DMS 273 (cell line): ENCODE data around the gene RGMB.
A peak's percentile ranks its signal among the peaks of the same experiment; 100 is the strongest.

ENCODE experiments used
- DNase-seq: peaks from one replicate; lab custom pipeline; 2025; ENCODE audit not compliant: unreplicated experiment; lab: John Stamatoyannopoulos, UW

RGMB gene

DNA sequence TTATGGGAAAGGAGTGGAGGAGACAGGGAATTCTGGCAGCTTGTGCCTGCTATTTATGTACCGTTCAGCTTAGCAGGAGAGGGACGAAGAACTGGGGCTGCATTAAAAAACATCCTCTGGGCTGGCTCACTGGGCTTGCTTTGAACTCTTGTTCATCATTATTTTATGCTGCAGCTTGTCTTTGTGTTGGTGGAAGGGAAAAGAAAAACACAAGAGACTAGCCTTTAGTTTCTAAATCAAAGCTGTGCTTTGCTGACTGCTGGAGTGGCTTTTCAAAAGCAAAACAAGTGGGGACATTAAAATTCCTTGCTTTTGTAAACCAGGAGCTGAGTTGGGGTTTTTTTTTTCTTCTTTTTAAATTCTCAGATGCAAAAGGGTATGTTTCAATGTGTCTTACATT, 5.9 kb upstream of the RGMB start:
- no peak for DNase-seq

DNA sequence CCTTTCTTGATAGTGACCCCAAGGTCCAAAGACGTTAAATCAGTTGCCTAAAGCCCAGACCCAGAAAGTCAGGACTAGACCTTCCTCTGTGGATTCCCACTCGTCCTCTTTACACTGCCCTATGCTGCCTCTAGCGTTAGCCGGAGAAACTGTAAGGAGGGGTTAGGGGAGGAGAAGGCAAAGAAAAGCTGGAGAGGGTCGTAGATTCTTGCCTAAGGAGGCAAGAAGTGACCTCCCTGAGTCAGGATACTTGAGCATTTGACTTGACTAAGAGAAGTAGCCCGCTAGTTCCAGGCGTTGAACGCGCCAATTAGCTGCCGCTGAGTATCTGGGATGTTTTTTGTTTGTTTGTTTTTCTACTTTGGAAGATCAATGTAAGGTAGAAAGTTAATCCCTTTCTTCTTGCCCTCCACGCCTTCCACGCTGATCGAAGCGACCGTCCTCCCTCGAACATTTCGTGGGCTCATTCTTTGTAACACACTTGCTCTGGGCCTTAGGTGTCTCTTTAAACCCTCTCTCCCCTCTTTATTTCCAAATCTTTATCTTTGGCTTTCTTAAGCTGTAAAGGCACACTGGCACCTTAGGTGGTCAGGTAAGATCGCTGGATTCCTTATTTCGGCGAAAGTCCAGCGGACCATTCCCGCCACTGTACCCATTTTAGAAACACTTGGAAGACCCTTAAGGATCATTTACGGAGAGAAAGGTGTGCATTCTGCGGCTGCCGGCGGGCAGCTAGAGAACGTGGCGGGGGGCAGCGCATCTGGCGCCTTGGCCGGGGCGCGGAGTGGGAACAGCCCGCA, 5.1 kb upstream of the RGMB start:
- peak; percentile 80 for DNase-seq

DNA sequence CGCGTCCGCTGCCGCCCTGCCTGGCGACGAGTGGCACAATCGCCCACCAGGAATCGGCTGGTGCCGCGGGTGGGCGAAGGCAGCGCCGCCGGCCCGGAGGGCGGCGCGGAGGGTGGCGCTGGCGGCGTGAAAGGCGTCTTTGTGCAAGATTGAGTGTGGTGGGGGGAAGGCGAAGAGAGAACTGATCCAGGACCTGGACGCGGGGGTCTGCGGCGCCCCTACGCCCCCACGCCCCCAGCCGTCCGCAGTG, 4.6 kb upstream of the RGMB start:
- peak; percentile 69 for DNase-seq

DNA sequence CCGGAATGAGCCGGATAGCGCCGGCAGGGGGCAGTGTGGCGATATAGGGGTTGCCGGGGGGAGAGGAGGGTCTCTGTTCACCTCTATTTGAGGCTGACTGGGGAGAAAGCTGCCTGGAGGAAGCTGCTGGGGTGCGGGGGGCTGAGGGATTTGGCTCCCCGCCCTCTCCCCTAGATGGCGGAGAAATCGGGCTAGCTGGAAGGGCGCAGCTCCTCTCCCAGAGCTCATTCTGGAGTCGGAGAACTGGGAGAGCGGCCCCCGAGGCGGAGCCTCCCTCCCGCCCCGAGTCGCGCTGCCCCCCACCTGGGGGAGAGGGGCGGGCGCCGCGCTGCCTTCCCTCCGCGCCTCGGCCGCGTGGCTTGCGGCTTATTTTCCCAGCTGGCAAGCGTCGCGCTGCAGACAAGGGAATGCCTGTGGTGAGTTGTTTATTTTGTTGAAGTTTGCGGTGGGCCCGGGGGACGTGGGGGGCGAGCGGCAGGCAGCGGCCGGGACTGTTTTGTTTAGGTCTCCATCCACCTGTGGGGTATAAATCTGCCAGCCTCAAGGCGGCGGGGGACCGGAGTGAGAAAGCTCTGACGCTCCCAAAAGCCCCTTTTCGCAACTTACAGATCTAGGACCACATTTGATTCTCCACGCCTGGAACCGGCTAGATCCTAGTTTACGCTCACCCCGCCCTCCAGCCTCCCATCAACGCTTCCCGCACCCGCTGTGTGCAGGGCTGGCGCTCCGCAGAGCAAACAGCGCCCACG, 4.1 kb upstream of the RGMB start:
- peak; percentile 81 for DNase-seq

DNA sequence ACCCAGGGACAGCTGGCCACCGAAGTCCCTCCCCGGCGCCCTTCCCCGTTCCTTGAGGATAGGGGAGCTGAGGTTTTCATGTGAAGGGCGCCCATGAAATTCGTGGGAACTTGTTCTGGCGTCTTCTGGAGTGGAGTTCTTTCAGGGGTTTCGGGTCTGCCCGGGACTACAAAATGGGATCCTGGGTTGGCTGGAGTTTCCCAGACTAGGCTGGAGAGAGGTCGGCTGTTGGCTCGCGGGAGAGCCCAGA, 3.6 kb upstream of the RGMB start:
- DNase-seq: no peak

DNA sequence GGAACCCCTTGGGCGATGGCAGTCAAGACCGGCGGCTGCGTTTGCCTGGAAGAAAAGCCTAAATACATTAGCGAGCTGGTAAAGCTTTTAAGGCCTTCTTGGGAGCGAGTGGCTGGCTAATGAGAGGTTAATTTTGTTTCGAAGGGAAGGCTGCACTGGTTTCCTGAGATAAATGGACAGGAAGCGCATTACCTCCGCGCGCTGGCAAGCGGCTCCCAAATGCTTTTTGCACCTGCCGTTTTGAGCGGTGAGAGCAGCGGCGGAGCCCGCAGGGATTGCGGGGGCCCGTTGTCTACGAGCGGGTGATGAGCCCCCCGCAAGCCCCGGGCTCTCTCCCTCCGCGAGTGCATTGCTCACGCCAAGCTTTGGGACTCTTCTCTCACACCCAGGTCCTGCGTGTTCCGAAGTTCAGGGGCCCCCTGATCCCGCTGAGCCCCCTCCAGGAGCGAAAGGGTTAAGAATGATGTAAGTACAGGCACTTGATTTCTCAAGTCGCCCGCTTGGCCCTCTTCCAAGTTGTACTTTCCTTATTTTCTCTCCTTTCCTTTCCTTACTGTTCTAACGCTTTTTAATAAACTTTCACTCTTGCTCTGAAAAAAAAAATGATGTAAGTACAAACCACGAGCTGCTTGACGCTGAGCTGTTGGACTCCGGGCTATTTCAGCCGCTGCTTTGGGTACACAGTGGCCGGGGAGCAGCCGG, 3.1 kb upstream of the RGMB start:
- peak; percentile 78 for DNase-seq

DNA sequence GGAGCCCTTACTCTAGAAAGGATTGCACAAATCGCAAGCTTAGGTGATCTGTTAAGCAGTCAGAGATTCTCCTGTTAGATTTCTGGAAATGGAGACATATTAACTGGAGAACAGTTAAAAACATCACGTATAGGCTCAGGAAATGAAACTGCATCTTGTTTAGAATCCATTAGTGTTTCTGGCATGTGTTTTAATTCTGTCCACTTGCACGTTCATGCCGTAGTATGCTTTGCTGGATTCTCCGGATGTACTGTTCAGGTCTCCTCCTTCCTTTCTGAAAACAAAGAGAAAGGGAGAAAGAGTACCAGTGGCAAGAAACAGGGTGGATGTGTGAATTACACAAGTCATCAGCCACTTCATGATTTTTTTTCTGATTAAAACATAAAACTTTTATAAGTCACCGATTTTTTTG, 2.5 kb upstream of the RGMB start:
- DNase-seq: peak; percentile 63

DNA sequence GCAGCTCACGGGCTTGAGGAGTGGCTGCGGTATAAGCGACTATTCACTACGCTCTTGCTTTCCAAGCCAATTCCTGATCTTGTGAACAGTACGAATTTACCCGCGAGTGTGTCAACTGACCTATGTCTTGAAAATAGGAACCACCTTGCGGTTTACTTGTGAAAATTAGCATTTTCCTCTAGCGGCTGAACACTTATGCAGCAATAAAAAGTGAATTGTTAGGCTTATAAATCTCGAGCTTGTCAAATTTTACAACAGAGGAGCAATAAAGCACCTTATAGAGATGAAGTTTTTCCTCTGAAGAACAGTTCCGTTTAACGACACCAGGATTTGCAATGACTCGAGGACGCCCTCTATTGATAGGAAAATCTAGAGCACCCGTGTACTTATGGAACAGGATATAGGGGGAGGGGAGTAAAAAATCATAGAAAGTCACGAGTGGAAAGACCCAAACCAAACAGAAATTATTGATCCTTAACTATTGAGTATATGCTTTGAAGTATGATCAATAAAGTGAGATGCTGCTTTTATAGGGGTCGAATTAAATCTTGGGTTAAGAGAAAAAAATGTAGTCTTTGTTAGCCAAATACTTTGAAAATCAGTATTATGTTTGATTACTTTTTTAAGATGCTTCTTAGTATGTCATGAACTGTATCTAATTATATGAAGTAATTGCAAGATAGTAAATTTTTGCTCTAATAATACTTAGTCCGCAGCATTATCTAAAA, 1.9 kb upstream of the RGMB start:
- DNase-seq: peak; percentile 93

DNA sequence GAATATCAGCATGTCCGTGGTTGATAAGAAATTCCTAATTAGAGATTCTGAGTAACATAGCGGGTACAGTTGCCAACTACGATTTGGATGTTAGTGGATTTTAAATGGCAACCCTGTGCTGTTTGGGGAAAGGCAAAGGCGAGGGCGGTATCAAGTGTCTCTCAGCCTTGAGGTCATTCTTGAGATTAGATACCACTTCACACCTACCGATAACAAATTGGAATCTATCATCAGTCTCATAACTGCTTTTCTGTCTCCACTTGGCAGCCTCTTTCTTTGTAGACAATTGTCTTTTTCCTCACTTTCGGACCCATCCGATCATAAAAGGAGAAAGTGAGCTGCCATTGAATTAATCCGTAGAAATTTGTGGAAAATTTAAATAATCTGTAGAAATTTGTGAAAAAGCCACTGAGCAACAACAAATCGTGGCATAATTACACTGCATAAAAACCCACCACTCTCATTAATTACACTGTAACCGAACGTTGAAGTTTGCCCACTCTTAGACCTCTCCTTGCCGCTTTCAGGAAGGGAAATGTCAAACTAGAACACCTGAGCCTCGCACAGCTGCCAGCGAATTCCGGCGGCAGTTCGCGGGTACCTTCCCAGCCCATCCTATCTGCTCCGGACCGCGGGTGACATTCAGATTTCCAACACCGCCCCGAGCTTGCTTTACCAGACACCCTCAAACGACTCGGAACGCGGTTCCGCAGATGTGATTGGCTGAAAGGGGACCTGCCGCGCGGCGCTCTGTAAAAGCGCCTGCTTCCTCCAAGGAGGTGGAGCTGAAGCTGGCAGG, 849 bp upstream of the RGMB start:
- DNase-seq: peak; percentile 94

DNA sequence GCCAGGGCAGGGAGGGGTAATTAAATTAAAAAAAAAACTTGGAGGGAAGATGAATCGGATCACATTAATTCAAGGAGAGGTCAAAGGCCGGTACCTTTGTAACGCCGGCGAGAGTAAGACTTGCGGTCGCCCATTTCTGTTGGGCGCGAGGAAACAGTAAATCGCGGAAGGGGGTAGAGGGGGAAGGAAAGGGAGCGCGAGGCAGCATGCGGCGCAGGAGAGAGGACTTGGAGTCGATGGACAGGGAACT, 324 bp upstream of the RGMB start:
- no peak for DNase-seq

DNA sequence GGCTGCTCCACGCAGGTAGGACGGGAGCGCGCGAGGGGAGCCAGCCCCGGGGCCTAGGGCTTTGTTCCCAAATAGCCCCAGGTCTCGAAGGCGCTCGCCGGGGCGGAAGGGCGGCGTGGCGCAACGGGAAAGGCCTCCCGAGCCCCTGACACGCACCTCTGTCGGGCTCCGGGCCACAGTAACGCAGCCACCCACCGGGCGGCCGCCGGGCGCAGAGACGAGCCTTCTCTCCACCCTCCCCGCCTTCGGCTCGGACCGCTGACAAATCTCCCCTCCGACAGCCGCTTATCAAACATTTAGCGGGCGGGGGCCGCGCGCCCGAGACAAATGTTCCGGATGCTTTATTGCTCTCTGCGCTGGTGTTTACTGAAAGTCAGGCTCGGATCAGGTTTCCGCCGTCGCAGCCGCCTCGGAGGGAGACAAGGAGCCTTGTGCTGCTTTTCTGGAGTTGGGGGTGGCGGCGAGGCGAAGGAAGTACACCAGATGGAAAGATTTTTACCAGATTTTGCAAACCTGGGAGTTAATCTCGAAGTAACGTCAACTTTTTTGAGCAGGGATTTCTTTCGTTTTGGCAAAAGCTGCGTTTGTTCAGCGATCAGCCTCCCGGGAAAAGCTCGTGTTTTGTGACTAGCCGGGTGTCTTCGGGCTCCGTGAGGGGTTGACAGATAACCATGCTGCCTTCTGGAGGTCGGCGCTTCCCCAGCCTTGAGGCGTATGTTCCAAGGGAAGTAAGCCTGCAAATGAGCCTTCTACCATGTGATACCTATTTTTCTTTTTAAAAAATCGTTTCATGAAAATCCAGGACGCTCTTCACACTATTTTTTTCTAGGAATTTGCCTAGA, 950 bp downstream of the RGMB start:
- DNase-seq: peak; percentile 92

DNA sequence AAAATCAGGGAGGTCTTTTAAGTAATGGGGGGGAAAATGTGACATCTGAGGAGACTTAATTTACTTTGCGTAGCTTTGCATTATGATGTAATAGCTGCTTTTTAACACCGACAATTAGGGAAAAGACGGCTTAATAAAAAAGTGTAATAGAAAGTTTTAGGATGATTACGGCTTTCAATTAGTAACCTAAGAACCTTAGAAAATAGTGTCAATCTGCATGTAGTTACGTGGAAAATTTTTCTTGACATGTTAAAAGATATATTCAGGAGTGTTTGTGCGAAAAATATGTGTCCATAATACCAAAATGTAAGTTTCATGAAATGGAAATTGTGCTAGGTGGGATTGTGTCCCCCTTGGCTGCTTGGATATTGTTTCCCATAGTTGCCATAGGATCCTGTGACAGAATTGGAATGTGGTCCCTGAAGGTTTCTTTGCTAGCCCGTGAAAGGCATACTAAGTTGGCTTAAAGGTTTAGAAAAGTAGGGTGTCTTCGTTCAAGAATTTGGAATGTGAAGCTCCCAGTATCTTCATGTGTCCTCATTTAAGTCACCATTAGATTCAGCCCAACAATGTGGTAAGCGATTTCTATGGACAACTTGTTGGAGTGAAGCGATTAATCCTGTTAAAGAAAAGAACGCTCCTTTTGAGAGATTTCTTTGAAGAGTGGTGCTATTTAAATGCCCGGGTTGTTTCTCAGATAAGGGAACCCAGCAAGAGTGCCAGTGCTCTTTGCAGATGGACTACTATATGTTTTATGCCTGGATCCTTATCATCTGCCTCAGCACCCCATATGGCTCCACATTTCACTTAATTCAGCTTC, 2.0 kb downstream of the RGMB start:
- peak; percentile 37 for DNase-seq

DNA sequence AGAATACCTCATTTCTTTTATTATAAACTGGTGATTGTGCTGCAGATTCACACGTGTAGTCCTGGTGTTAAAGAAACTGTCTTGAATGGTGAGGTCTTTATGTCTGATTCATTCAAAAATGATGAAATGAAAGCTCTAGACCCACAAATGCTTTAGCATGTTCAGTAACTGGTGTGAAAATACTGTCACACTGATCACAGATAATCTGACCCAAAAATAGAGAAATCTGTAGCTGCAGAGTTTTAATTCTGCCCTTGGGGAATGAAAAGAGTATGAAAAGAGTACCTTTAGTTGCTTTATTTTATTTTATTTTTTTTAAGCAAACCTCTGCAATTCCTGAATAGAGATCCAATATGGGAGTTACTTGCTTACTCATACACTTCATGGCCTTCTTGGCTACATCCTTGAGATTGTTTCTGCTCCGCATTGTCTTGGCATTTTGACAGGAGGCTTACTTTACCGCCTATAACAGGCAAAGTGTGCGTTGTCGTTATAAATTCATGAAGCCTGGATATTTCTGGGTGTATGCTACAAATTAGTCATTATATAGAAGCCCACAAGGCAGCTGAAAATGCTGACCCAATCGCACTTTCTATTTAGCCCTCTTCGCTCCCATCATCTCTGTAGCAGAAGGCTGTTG, 2.7 kb downstream of the RGMB start:
- DNase-seq: peak; percentile 14

DNA sequence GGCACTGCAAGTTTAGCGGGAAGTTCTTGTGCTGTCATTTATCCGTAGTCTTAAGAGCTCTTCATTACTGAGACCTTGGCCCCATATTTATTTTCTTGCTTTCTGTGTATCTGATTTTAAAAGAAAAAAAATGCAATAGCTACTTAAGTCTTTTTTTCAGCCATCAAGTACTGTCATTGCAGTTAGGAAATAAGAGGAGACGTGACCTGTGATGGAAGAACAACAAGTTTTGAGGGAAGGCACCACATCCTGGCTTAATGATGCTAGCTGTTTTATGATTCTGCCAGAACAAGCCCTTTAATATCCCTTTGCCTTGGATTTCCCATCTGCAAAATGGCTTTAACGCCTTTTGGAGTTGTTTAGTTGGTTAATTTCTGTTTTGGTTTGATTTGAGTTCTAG, 3.8 kb downstream of the RGMB start:
- no peak for DNase-seq

DNA sequence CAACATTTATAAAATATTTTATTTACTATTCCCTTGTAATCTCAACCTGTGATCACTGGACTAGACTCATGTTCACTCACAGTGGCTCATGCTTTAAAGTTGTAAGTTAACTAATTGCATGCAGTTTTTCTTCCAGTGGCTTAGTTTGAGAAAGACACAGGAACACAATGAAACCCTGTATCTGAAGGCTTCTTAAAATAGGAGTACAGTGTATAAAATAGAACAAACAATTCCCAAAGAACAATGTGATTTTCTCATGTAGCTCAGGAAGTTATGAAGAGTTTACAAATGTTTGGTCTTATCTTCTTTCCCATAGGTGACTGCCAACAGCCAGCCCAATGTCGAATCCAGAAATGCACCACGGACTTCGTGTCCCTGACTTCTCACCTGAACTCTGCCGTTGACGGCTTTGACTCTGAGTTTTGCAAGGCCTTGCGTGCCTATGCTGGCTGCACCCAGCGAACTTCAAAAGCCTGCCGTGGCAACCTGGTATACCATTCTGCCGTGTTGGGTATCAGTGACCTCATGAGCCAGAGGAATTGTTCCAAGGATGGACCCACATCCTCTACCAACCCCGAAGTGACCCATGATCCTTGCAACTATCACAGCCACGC, 5.9 kb downstream of the RGMB start:
- DNase-seq: no peak

DNA sequence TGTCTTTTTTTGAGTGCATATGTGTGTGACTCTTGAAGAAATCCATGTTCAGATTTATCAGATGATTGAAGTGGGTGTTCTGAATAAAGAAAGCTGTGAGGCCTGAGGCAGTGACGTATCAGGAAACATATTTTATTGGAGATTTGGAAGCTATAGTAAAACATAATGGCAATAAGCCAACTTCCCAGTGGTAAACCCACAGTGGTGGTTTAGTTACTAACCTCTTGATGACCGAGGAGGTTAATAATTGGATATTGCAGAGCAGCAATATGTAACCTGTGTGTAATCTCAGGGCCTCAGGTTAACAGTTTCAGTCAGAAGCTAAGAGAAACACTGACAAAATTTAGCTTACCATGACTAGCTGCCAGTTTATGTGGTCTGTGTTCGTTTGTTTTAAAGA, 6.9 kb downstream of the RGMB start:
- DNase-seq: no peak

DNA sequence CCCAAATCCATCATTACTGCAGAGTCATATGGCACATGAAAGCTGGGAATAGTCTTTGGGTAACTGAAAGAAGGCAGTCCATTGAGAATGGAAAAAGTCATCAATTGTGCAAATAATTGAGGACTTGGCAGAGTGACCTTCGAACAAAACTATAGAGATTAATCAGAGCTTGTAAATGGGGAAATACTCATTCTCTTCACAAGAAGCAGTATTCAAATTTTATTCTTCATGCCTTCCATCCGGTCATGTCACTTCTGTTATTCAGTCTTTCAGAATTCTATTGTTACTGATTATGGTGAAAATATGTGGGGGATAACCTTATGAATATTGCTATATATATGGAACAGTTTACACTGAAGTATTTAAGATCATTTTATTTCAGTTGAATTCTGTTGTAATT, 8.1 kb downstream of the RGMB start:
- no peak for DNase-seq

DNA sequence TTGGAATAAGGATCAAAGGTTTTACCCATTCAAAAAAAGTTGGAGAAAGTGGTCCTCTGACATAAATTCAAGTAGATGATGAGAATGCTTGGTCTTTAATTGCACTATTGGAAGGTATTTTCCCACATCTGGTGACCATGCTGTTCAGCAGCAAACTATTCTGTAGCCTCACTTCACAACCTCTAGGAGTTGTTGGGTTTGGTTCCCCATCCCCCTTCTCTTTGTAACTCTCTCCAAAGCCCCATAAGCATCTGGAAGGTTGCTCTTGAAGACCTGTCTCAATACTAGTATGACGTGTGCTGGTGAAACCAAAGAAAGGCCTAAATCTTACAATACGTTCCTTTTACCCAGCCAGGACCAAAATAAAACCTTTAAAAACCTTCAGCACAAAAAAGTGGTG, 8.5 kb downstream of the RGMB start:
- no peak for DNase-seq
